Esophagus squamous epithelium (tissue), 5 donors: ENCODE results near the gene DKK3. TPM values are rescaled to one million over a fixed set of nuclear protein-coding genes. Genes with fewer than 3 reads are reported as not detected.

Source experiments
- DNase-seq: peaks from one replicate; lab custom pipeline; 2025; lab: John Stamatoyannopoulos, UW
- H3K27ac ChIP-seq, 4 donors: fragments of 200-600 bp; sonication (generic); one replicate each; pipeline ENCODE4 v1.5.1; 2016 to 2019; ENCODE audit warnings: mild to moderate bottlenecking in 1 of 4
- H3K27me3 ChIP-seq, 4 donors: fragments of 200-600 bp; sonication (generic); 1 replicate in 3 of 4; 2 replicates in 1 of 4; pipeline versions ENCODE4 v1.5.1 to v1.6.0; 2017 to 2021; ENCODE audit warnings: antibody characterized with exemption in 1 of 4
- H3K36me3 ChIP-seq, 3 donors: fragments of 200-600 bp; sonication (generic); one replicate each; pipeline ENCODE4 v1.5.1; 2016 to 2019
- H3K4me1 ChIP-seq, 3 donors: fragments of 200-600 bp; sonication (generic); one replicate each; pipeline ENCODE4 v1.5.1; 2017 to 2019
- H3K4me3 ChIP-seq, 4 donors: fragments of 200-600 bp; sonication (generic); 1 replicate in 3 of 4; 2 replicates in 1 of 4; pipeline ENCODE4 v1.5.1; 2016 to 2019; ENCODE audit warnings: mild to moderate bottlenecking in 2 of 4, moderate library complexity in 1 of 4
- H3K9me3 ChIP-seq, 3 donors: fragments of 200-600 bp; sonication (generic); one replicate each; pipeline ENCODE4 v1.5.1; 2016 to 2019
- CTCF ChIP-seq, 6 experiments: fragments of 450-650 bp in 4 of 6; fragments of 200-600 bp in 2 of 6; sonication (generic) in 2 of 6; IDR thresholded peaks; one replicate each; pipeline ENCODE4 v1.5.1; 2016 to 2019; ENCODE audit warnings: antibody characterized with exemption in 6 of 6, mild to moderate bottlenecking in 4 of 6, moderate library complexity in 4 of 6
- POLR2A ChIP-seq, 4 donors: fragments of 450-650 bp; IDR thresholded peaks; one replicate each; pipeline ENCODE4 v1.6.1; 2017; ENCODE audit warnings: antibody characterized with exemption in 4 of 4, mild to moderate bottlenecking in 4 of 4, moderate library complexity in 3 of 4
- WGBS, 2 donors: methylation state at CpG; one replicate each; pipeline ENCODE4 v1.1.5; 2018; 5-methylcytosine and 5-hydroxymethylcytosine counted together
- intact Hi-C: fragments of 100-400 bp; cut with DNase I; formaldehyde crosslinking; loops from one replicate; pipeline ENCODE4 v1.15.0; 2022
- total RNA-seq, 4 donors: library from RNA; depleted of rRNA; stranded (reverse); fragments of >200 nt; gene quantifications; one replicate each; pipeline ENCODE4 v1.1.0, GENCODE V29; 2016
- donor health status: DM: yes; HTN: yes; CAD: no.

Gene DKK3
- total RNA-seq, 4 donors from 2014 or later: 24.8 to 112 (median 44.5) TPM

GRCh38 chr11:11959601-11960000 is 48.8 kb downstream of the DKK3 start:
- H3K4me1 ChIP-seq: peaks cover 0 to 5% (median 0%) of the 10 kb centered on the region in 3 donors
- H3K36me3 ChIP-seq: peaks cover 0 to 51% (median 12%) of the 10 kb centered on the region in 3 donors
- TF ChIP-seq POLR2A (IDR thresholded peaks at IDR 0.05) (no peak), CTCF (IDR thresholded peaks at IDR 0.05) (no peak)
- no peaks in the 10 kb centered on the region for H3K27me3 ChIP-seq
- H3K4me3 ChIP-seq: no peak overlapping the region
- H3K27ac ChIP-seq: no peak overlapping the region
- DNase-seq: no peak
- intact Hi-C loops: no loop called here
- H3K9me3 ChIP-seq: no peaks in the 10 kb centered on the region

- no peaks in the 10 kb centered on the region for H3K27me3 ChIP-seq
- no peak for DNase-seq
- intact Hi-C loops: no loop called here
- H3K4me1 ChIP-seq: peaks cover 0 to 5% (median 0%) of the 10 kb centered on the region in 3 donors
- H3K4me3 ChIP-seq: no peak overlapping the region
- H3K36me3 ChIP-seq: peaks cover 0 to 61% (median 12%) of the 10 kb centered on the region in 3 donors
- no peaks in the 10 kb centered on the region for H3K9me3 ChIP-seq
- no peak overlapping the region for H3K27ac ChIP-seq
- TF ChIP-seq POLR2A (IDR thresholded peaks at IDR 0.05): no peak
- no peak for TF ChIP-seq CTCF (IDR thresholded peaks at IDR 0.05)
- WGBS, 2 donors: 87 to 91% methylated on average over 10 to 11 of the region's 11 CpGs
Measured at GRCh38 chr11:11958403-11959231, 49.8 kb downstream of the DKK3 start.

- no peak overlapping the region for H3K4me3 ChIP-seq
- peaks cover 0 to 5% (median 0%) of the 10 kb centered on the region in 3 donors for H3K4me1 ChIP-seq
- peaks cover 0 to 87% (median 17%) of the 10 kb centered on the region in 3 donors for H3K36me3 ChIP-seq
- no peak overlapping the region for H3K27ac ChIP-seq
- no peaks in the 10 kb centered on the region for H3K27me3 ChIP-seq
- intact Hi-C loops: no loop called here
- DNase-seq: no peak
- H3K9me3 ChIP-seq: no peaks in the 10 kb centered on the region
- TF ChIP-seq CTCF (IDR thresholded peaks at IDR 0.05): no peak
- TF ChIP-seq POLR2A (IDR thresholded peaks at IDR 0.05): no peak
- 90 to 92% methylated on average over 5 of the region's 5 CpGs for WGBS, 2 donors
Measured at GRCh38 chr11:11956006-11956405, 52.4 kb downstream of the DKK3 start.

GRCh38 chr11:11952036-11952435 is 56.4 kb downstream of the DKK3 start:
- Histone ChIP-seq H3K4me1 (peaks cover 0 to 4% (median 0%) of the 10 kb centered on the region in 3 donors), H3K27me3 (no peaks in the 10 kb centered on the region), H3K9me3 (no peaks in the 10 kb centered on the region), H3K36me3 (peaks cover 0 to 99% (median 17%) of the 10 kb centered on the region in 3 donors), H3K27ac (no peak overlapping the region), H3K4me3 (no peak overlapping the region)
- DNase-seq: no peak
- no peak for TF ChIP-seq CTCF (IDR thresholded peaks at IDR 0.05)
- TF ChIP-seq POLR2A (IDR thresholded peaks at IDR 0.05): no peak
- intact Hi-C loops: no loop called here

- intact Hi-C loops: no loop called here
- TF ChIP-seq POLR2A (IDR thresholded peaks at IDR 0.05) (no peak), CTCF (IDR thresholded peaks at IDR 0.05) (no peak)
- no peak overlapping the region for H3K27ac ChIP-seq
- no peak overlapping the region for H3K4me3 ChIP-seq
- peaks cover 0 to 97% (median 5%) of the 10 kb centered on the region in 3 donors for H3K36me3 ChIP-seq
- no peak for DNase-seq
- H3K4me1 ChIP-seq: peaks cover 0 to 4% (median 0%) of the 10 kb centered on the region in 3 donors
- H3K27me3 ChIP-seq: no peaks in the 10 kb centered on the region
- H3K9me3 ChIP-seq: no peaks in the 10 kb centered on the region
Measured at GRCh38 chr11:11949482-11949881, 58.9 kb downstream of the DKK3 start.
